GM18511 (cell line): ENCODE data around the gene ASS1.

Source experiments
- ATAC-seq: cut with Tn5 transposase; IDR thresholded peaks from one replicate; pipeline ENCODE4 v1.9.1; 2021; ENCODE audit warnings: mild to moderate bottlenecking, moderate library complexity; ENCODE audit not compliant: unreplicated experiment

Gene ASS1

DNA sequence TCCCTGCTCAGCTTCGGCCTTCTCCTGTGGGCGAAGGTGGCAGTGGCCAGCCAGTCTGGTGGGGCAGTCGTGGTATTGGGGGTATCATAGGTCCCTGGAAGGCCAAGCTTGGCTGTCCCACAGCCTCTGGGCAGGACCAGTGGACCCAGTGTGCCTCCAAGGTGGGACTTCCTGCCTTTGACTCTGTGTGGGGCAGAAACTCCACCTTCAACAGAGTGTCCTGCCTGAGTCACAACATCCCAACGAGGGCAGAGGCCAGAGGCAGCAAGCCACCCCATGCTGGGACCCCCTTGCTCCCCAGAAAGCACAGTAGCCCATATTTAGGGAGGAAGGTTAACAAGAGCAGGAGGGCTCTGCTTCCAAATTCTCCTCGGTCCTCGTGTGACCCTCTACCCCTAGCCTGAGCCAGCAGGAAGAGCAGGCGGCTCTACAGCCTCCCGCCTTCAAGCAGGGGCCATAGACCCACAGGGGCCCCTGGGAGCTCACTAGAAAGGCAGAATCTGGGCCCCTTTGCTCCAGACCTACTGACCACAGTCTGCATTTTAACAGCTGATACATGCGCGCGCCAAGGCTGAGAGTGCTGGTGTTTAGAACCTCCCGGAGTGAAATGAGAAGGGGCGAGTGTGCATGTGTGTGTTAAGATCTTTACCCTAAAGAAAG, 83.0 kb downstream of the ASS1 start:
- no peak for ATAC-seq

DNA sequence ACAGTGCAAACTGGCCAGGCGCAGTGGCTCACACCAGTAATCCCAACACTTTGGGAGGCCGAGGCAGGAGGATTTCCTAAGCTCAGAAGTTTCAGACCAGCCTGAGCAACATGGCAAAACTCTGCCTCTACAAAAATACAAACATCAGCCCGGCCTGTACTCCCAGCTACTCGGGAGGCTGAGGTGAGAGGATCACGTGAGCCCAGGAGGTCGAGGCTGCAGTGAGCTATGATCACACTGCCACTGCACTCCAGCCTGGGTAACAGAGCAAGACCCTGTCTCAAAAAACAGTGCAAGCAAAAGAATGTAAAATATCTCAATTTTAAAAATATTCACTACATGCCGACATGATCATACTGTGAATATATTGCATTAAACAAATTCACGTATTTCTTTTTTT, 83.9 kb downstream of the ASS1 start:
- ATAC-seq: no peak

DNA sequence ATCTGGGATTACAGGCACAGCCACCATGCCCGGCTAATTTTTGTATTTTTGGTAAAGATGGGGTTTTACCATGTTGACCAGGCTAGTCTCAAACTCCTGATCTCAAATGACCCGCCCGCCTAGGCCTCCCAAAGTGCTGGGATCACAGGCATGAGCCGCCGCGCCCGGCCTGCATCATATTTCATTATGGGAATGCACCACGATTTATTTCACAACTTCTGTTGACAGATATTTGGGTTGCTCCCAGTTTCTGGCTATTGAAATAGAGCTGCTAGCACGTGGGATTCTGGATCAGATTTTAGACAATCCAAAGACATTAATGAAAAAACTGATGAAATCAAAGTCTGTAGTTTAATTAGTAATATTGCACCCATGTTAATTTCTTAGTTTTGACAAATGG, 86.2 kb downstream of the ASS1 start:
- no peak for ATAC-seq

DNA sequence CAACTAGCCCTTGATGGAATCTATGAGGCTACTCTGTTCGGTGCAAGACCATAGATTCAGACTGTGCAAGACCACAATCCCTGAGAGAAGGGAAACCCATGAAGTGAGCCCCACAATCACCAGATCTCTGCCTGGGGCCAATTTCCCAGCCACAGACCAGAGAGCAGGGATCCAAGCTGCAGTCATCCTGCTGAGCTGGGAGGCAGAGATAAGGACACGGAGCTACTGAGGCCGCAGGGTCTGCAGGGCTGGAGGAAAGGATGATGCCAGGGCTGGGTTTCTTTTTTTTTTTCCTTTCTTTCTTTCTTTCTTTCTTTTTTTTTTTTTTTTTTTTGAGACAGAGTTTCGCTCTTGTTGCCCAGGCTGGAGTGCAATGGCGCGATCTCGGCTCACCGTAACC, 86.9 kb downstream of the ASS1 start:
- ATAC-seq: no peak

DNA sequence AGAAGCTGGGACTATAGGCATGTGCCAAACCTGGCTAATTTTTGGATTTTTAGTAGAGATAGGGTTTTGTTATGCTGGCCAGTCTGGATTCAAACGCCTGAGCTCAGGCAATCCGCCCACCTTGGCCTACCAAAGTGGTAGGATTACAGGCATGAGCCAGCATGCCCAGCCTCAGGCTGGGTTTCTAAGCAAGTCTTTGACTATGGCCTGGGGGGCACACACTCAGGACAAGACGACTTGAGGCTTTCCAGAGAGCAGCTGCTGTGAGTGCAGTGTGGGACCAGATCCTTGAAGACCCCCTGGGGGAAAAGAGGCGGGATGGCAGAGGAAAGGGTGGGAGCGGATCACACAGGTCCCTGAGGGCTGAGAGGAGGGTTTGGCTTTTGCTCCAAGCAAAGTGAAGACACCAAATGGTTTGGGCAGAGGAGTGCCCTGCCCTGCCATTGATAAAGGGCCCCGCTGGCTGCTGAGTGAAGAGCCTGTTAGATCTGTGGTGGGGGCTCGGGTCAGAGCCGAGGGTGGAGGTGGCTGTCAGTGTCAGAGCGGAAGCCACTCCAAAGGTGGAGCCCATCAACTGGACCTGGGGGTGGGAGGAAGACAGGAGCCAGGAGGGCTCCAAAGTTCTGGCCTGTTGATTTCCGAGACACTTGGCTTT, 87.8 kb downstream of the ASS1 start:
- no peak for ATAC-seq

DNA sequence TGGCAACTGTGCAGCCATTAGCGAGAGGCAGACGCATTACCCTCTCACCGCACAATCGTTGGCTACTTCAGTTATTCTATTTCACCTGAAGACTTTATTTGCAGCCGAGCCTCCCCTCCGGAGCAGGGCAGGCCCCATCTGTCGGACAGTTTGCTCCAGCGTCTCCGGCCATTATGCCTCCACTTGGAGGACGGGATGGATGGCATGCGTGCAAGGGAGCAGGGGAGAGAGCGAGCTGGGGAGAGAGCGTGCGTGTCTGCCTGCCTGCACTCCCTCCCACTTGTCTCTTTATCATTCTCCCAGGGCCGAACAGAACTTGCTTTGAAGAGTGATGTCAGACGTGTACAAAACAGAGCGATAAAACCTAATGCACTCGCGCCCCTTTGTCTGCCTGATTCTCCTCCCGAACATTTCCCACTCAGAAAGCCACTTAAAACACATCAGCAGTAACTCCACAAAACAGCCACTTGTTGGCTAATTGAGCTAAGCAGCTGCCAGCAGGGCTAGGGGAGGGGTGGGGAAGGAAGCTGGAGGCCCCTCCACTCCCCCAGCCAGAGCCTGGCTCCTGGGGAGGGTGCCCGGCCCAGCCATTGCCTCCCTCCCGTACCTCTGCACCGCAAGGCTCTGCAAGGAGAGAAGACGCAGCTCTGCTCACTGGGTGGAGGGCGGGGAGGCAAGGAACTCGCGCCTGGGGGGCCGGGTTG, 91.2 kb downstream of the ASS1 start:
- ATAC-seq: no peak

DNA sequence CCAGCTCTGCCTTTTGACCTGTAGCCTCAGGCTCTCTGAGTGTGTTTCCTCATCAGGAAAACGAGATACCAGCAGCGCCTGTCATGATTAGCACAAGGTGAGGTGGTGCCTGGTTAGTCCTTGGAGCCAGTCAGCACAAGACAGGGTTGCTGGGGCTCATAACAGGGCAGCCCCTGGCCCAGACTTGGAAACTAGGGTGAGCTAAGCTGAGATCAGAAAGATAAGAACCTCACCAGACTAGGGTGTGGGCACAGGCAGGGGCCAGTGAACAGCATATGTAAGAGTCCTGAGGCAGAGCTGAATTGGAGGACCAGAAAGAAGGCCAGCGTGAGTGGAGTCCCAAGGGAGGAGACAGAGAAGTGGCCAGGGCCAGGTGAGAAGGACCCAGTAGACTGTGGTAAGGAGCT, 91.9 kb downstream of the ASS1 start:
- ATAC-seq: no peak

DNA sequence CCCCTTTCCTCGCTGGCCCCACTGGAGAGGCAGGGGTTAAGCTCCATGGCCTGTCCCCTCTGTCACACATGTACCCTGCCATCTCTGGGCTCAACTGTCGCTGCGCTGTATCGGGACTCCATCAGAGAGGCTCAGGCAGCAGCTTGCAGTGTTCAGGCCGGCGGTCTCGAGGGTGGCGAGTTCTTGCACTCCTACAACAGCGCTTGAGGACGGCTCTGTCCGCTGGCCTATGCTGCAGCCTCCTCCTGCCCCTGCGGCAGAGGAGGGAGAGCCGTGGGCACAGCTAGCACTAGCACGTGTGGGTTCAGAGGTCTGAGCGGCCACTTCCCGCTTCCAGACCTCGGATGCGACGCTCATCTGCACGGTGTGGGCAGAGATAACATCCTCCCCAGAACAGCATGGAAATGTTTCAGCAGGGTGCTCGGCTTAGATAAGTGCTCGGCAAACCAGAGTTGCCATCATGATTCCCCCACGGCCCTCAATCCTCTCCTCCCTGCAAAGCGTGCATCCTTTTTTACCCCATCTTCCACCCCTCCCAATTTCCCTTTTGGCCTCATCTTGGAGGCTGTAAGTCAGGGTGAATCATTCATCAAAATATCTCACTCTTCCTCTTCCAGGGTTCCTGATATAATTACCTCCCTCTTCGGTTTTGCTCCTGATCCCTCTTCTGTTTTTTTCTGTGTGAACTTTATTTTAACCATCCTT, 92.7 kb downstream of the ASS1 start:
- no peak for ATAC-seq

DNA sequence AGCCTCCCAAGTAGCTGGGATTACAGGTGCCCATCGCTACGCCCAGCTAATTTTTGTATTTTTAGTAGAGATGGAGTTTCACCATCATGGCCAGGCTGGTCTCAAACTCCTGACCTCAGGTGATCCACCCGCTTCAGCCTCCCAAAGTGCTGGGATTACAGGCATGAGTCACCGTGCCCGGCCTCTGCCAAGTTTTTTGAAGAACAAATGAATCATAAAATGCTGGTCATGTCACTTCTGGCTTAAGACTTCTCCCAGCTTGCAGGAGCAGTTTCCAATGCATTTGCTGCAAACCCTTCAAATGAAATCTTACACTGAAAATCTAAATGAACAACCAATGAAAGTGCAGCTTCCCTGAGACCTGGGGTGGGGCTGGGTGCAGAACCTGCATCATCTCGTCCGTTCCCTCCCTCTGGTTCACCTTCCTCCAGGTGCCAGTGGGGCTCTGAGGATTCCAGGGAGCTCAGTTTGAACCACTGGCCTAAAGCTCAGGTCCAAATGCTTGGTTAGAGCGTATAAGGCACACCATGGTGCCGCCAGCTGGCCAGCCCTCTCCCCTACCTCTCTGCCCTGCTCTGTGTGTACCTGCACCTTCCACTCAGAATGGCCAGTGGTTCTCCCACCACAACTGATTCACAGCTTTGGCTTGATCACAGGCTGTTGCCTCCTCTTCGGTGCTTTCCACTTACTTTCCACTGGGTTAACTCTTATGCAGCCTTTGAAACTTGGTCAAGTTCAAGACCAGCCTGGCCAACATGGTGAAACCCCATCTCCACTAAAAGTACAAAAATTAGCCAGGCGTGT, 94.9 kb downstream of the ASS1 start:
- ATAC-seq: no peak

DNA sequence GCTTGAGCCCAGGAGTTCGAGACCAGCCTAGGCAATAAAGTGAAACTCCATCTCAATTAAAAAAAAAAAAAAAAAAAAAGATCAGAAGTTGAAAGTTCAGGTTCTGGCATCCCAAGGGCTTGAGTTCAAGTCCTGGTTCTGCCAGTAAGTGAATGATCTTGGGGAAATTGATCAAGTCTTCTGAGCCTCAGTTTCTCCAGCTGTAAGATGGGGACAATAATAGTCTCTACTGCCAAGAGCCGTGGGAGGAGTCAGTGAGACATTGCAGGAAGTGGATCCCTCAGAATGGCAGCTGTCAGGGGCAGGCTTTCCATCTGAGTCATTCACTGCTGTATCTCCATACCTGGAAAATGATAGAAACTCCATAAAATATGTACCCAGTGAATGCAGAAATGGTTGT, 96.8 kb downstream of the ASS1 start:
- ATAC-seq: no peak

DNA sequence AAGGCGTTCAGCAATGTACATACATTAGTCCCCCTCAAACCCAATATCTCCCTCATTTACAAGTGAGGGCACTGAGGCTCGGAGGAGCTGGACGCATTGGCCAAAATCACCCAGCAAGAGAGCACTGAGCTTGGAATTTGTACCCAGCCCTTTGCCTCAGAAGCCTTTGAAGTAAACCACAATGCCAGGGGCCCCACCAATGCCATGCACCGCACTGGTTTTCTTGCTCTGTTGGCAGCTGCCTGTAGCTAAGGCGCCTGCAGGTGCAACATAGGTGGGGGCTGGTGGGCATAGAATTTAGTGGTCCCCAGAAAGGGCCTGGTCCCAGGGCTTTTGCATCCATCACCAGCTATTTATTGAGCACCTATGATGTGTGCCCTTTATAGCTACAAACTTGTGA, 97.3 kb downstream of the ASS1 start:
- no peak for ATAC-seq

DNA sequence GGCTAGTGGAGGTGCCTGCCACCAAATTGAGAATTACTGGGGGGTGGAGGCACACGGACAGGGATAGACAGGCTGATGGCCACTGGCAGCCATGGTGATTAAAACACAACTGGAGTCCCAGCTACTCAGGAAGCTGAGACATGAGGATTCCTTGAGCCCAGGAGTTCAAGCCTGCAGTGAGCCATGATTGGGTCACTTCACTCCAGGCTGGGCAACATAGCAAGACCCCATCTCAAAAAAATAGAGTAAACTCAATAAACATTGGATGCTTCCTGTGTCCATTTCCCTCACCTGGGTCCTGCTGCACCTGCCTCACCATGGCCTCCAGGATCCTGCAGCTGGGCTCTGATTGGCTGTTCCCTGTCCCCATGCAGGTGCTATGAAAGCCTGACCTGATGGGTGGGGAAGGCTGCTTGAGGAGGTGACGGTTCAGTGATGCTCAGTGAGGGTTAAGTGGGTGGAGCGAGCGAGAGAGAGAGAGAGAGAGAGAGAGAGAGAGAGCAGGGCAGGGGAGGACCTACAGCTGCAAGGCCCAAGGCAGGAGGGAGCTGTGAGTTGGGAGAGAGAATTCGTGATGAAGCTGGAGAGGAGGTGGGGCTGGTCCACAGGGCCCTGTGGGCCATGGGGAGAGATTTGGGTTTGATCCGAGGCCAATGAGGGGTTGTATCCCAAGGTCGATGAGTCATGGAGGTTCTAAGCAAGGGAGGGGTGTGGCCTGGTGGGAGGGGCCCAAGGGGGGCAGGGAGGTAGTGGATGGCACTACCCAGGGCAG, 97.9 kb downstream of the ASS1 start:
- ATAC-seq: no peak

DNA sequence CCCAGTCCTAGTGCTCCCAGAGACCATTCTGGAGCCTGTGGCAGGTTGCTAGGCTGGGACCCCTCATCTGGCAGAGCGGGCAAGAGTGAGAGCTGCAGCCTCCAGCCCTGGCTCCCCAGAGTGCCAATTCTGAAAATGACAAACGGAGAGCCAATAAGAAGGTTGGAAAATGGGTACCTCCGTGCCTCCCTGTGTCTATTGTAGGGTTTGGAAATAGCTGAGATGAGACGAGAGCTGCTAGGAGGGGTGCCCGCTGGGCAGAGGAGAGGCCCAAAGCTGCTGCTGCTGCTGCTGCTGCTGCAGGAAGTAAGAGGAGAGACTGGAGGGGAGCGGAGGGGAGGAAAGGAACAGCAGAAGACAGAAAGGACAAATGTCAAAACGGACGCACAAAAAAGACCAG, 98.6 kb downstream of the ASS1 start:
- ATAC-seq: no peak

DNA sequence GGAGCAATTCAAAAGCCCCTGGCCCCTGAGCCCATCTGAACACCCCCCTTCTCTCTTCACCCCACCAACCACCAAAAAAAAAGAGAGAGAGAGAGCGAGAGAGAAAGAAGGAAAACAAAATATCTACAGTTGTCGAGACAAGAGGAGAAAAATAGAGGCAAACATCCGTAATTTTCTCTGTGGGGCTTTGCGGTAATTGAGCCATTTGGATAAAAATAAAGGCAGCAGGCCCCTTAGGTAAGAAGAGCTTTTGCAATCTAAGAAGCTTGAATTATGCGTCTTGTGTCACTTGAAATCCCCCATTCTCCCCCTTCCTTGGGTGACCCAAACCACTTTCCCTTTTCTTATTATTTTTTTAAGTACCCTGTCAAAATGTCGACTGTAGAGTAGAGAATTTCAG, 99.1 kb downstream of the ASS1 start:
- no peak for ATAC-seq

DNA sequence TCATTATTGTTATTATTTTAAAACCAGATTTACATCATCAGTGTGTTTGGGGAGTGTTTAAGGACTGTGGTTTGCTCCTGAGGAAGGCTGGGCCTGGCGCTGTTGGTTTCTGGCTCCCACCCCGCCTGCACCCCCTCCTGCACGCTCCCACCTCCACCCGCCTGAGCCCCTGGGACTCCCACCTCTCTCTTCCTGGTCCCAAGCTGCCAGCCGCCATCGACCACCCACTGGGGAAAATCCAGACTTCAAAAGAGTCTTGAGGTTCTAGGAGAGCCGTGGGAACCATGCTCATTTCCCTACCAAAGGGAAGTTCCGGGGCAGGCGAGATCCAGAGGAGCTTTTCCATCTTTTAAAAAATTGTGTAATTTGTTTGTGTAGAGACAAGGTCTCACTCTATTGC, 99.6 kb downstream of the ASS1 start:
- no peak for ATAC-seq

DNA sequence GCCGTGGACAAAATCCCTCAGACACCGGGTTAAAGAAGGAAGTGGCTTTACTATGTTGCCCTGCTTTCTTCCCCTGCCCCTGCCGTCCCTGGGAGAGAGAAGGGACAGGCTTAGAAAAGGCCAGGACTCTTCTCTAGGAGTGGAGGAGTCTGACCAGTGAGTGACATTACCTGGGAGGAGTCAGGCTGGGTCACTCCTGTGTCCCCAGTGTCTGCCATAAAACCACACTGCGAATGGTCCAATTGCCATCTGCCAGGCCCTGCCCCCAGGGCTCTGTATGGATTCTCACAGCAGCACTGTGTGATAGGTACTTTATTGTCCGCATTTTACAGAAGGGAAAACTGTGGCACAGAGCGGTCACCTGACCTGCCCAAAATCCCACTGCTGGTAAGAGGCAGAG, 103.3 kb downstream of the ASS1 start:
- ATAC-seq: no peak

DNA sequence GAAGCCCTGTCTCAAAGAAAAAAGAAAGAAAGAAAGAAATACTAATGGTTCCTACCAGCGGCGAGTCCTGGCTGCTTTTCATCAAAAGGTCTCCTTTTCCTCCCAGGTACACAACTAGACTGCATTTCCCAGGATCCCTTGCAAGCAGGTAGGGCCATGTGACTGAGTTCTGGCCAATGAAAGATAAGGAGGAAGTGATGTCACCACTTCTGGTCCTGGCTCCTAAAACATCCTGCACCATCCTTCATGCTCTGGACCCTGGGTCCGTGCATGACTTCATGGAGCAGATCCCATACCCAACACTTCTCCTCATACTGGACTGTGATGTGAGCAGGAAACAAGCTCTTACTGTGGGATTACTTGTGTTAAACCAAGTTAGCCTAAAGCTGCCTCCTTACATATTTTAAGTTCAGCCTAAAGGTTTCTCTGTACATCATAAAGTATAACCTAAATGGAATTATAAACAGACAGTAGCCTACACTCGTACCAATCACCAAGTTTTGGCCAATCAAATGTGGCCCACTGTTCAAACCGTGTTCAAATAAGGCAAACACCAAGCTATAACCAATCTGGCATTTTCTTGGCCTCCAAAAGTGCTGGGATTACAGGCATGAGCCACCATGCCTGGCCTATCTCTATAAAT, 104.5 kb downstream of the ASS1 start:
- ATAC-seq: no peak
